Measurements from ENCODE around the gene ABL1.
"Not testable (repeated sequence)": the region's sequence is repeated elsewhere in the genome, so short reads cannot be mapped to it uniquely, and the experiment has no call there.

ABL1 gene

GRCh38 chr9:130794423-130794822 lies 40.6 kb upstream of the ABL1 start:
- peak; percentile 53 for ATAC-seq
- 0 out of 2 replicates have a peak, but pooled peaks have one; percentile 14 for TF ChIP-seq TOX (CRISPR knock-in tag; IDR thresholded peaks at IDR 0.05; ENCODE audit: borderline replicate concordance)
- TF ChIP-seq ZC3H10 (CRISPR knock-in tag; IDR thresholded peaks at IDR 0.05): peak; percentile 60; the same call in 1 of the 2 replicates

- no peak for TF ChIP-seq CSDC2 (CRISPR knock-in tag; IDR thresholded peaks at IDR 0.05)
- TF ChIP-seq ZNF70 (CRISPR knock-in tag; IDR thresholded peaks at IDR 0.05): no peak
- TF ChIP-seq POU6F1 (CRISPR knock-in tag; IDR thresholded peaks at IDR 0.05; ENCODE audit: borderline replicate concordance, low read depth): no peak
- TF ChIP-seq ESRRG (CRISPR knock-in tag; IDR thresholded peaks at IDR 0.05): no peak
- TF ChIP-seq RARB (CRISPR knock-in tag; IDR thresholded peaks at IDR 0.05): no peak
- TF ChIP-seq TSHZ2 (CRISPR knock-in tag; IDR thresholded peaks at IDR 0.05): no peak
- TF ChIP-seq CREB5 (CRISPR knock-in tag; IDR thresholded peaks at IDR 0.05; ENCODE audit: low read depth): no peak
- TF ChIP-seq ZFP30 (CRISPR knock-in tag; IDR thresholded peaks at IDR 0.05): no peak
- no peak for TF ChIP-seq PPARA (CRISPR knock-in tag; IDR thresholded peaks at IDR 0.05; ENCODE audit: borderline replicate concordance)
- TF ChIP-seq ZFP3 (CRISPR knock-in tag; IDR thresholded peaks at IDR 0.05): no peak
- TF ChIP-seq ARNTL (CRISPR knock-in tag; IDR thresholded peaks at IDR 0.05; ENCODE audit: borderline replicate concordance, low read depth): no peak
- no peak for TF ChIP-seq ZNF565 (CRISPR knock-in tag; conservative IDR thresholded peaks at IDR 0.05; ENCODE audit: low read depth)
- TF ChIP-seq CSRNP3 (CRISPR knock-in tag; IDR thresholded peaks at IDR 0.05): no peak
- peak; percentile 61 for ATAC-seq
These were observed 40.0 kb upstream of the ABL1 start for GRCh38 chr9:130794923-130795495.

GRCh38 chr9:130803116-130803515 lies 31.9 kb upstream of the ABL1 start:
- ATAC-seq: not testable (repeated sequence)

GRCh38 chr9:130805510-130806326 lies 29.3 kb upstream of the ABL1 start:
- TF ChIP-seq CREB5 (CRISPR knock-in tag; IDR thresholded peaks at IDR 0.05; ENCODE audit: low read depth) (no peak), PATZ1 (CRISPR knock-in tag; IDR thresholded peaks at IDR 0.05; ENCODE audit: borderline replicate concordance) (no peak), BACH2 (CRISPR knock-in tag; IDR thresholded peaks at IDR 0.05; ENCODE audit: borderline replicate concordance) (no peak), OSR1 (CRISPR knock-in tag; IDR thresholded peaks at IDR 0.05) (no peak), POU6F1 (CRISPR knock-in tag; IDR thresholded peaks at IDR 0.05; ENCODE audit: borderline replicate concordance, low read depth) (no peak), CSDC2 (CRISPR knock-in tag; IDR thresholded peaks at IDR 0.05) (no peak), ZNF8 (CRISPR knock-in tag; IDR thresholded peaks at IDR 0.05) (no peak), CSRNP3 (CRISPR knock-in tag; IDR thresholded peaks at IDR 0.05) (no peak), ZC3H10 (CRISPR knock-in tag; IDR thresholded peaks at IDR 0.05) (no peak)
- ATAC-seq: peak; percentile 80
